Breast epithelium (tissue), 4 donors: ENCODE results near the gene SMARCA2. TPM values are rescaled to one million over a fixed set of nuclear protein-coding genes. Genes with fewer than 3 reads are reported as not detected.
"Not testable (repeated sequence)": the region's sequence is repeated elsewhere in the genome, so short reads cannot be mapped to it uniquely, and the experiment has no call there.

Experiments
- DNase-seq, 2 donors: peaks; one replicate each; pipeline ENCODE4 v3.0.0-alpha.2; 2019; ENCODE audit warnings: low spot score in 2 of 2
- H3K27ac ChIP-seq, 2 donors: fragments of 200-600 bp; sonication (generic) in 1 of 2; one replicate each; pipeline ENCODE4 v1.5.1; 2016 to 2019; ENCODE audit warnings: mild to moderate bottlenecking in 1 of 2
- H3K27me3 ChIP-seq, 2 donors: fragments of 200-600 bp; sonication (generic) in 1 of 2; one replicate each; pipeline versions ENCODE4 v1.5.1 to v1.6.0; 2017 to 2019; ENCODE audit warnings: control low read depth in 1 of 2, mild to moderate bottlenecking in 1 of 2
- H3K36me3 ChIP-seq: fragments of 200-600 bp; one replicate; pipeline ENCODE4 v1.5.1; 2019
- H3K4me1 ChIP-seq, 2 donors: fragments of 200-600 bp; sonication (generic); one replicate each; pipeline ENCODE4 v1.5.1; 2016 to 2019; ENCODE audit warnings: control low read depth in 1 of 2
- H3K4me3 ChIP-seq, 3 donors: fragments of 200-600 bp; sonication (generic); 1 replicate in 2 of 3; 2 replicates in 1 of 3; pipeline ENCODE4 v1.5.1; 2016 to 2019; ENCODE audit warnings: mild to moderate bottlenecking in 3 of 3, moderate library complexity in 2 of 3
- H3K9me3 ChIP-seq, 2 donors: fragments of 200-600 bp; sonication (generic) in 1 of 2; one replicate each; pipeline ENCODE4 v1.5.1; 2016 to 2019; ENCODE audit warnings: control low read depth in 1 of 2
- POLR2A ChIP-seq: fragments of 450-650 bp; IDR thresholded peaks from one replicate; pipeline ENCODE4 v1.6.1; 2016; ENCODE audit warnings: antibody characterized with exemption, mild to moderate bottlenecking, moderate library complexity
- POLR2AphosphoS5 ChIP-seq, 3 donors: sonication (generic); formaldehyde crosslinking; IDR thresholded peaks; one replicate each; pipeline ENCODE4 v1.6.1; 2017; ENCODE audit warnings: antibody characterized with exemption in 3 of 3
- intact Hi-C: fragments of 100-400 bp; cut with DNase I; formaldehyde crosslinking; loops from one replicate; pipeline ENCODE4 v1.15.1; 2023; ENCODE audit warnings: low total_unique reads
- total RNA-seq, 3 donors: library from RNA; depleted of rRNA; stranded (reverse); fragments of >200 nt; gene quantifications; one replicate each; pipeline ENCODE4 v1.1.0, GENCODE V29; 2016
- TF ChIP-seq, protein P1 (sequence below), 3 donors: fragments of 450-650 bp; IDR thresholded peaks; one replicate each; pipeline ENCODE4 v1.5.1; 2016 to 2017; ENCODE audit warnings: antibody characterized with exemption in 3 of 3, mild to moderate bottlenecking in 3 of 3, moderate library complexity in 3 of 3

Gene SMARCA2
- total RNA-seq, 3 donors from 2014 or later, result 140 to 191 (median 142) TPM

DNA sequence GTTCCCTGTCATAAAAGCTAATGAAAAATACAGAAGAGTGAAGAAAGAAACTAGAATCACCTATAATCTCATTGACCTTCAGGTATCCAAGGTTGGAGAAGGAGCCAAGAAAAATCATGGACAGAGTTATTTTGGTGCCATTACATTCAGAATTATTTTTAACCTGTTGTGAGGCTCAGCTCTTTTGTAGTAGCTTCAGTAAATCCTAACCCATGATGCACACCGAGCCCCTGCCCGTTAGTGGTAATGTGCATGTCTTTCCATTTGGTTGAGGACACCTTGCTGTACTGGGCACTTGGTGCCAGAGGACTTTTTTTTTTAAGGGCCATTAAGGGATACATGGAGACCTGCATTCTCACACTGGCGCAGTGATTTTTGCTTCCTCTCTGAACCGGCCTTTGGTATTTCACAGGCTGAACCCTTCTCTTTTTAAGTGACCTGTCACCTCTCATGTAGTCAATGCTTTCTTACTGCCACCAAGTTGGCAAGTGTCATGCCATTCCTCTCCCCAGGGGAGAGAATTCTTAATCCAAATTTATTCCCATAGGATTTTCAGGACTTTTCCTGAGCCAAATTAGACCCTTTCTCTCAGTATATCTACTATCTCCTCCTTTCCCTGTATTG lies 125.6 kb downstream of the SMARCA2 start:
- no peak overlapping the region for H3K4me3 ChIP-seq
- no peaks in the 10 kb centered on the region for H3K4me1 ChIP-seq
- TF ChIP-seq, protein P1, sequence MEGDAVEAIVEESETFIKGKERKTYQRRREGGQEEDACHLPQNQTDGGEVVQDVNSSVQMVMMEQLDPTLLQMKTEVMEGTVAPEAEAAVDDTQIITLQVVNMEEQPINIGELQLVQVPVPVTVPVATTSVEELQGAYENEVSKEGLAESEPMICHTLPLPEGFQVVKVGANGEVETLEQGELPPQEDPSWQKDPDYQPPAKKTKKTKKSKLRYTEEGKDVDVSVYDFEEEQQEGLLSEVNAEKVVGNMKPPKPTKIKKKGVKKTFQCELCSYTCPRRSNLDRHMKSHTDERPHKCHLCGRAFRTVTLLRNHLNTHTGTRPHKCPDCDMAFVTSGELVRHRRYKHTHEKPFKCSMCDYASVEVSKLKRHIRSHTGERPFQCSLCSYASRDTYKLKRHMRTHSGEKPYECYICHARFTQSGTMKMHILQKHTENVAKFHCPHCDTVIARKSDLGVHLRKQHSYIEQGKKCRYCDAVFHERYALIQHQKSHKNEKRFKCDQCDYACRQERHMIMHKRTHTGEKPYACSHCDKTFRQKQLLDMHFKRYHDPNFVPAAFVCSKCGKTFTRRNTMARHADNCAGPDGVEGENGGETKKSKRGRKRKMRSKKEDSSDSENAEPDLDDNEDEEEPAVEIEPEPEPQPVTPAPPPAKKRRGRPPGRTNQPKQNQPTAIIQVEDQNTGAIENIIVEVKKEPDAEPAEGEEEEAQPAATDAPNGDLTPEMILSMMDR (IDR thresholded peaks at IDR 0.05), result no peak
- TF ChIP-seq POLR2AphosphoS5 (IDR thresholded peaks at IDR 0.05), result no peak
- TF ChIP-seq POLR2A, result no peak
- intact Hi-C loops, result no loop called here
- DNase-seq, result no peak
- H3K27ac ChIP-seq, result no peak overlapping the region
- no peaks in the 10 kb centered on the region for H3K36me3 ChIP-seq
- no peaks in the 10 kb centered on the region for H3K27me3 ChIP-seq
- no peaks in the 10 kb centered on the region for H3K9me3 ChIP-seq

DNA sequence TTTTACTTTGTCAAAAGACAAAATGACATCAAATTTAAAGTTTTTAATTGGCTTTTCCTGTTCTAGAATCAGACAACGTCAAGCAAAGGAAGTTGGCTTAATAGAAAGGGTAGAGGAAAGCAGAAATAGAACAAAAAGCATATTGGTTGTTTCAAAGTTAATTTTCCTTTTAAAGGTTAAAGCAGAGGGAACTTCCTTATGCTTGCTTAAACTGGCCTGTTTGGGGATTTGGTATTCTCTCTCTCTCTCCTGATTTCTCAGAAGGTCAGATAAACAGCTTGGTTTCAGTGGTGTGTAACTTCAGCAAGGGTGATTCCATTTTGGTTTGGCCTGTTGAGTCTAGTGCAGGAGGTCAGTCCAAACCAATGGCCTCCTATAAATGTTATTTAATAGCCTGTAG lies 127.1 kb downstream of the SMARCA2 start:
- TF ChIP-seq POLR2A (no peak), POLR2AphosphoS5 (IDR thresholded peaks at IDR 0.05) (no peak)
- TF ChIP-seq, protein P1 (IDR thresholded peaks at IDR 0.05), result no peak
- DNase-seq, result no peak
- Histone ChIP-seq H3K4me3 (no peak overlapping the region), H3K4me1 (no peaks in the 10 kb centered on the region), H3K9me3 (no peaks in the 10 kb centered on the region), H3K27me3 (no peaks in the 10 kb centered on the region), H3K36me3 (no peaks in the 10 kb centered on the region), H3K27ac (no peak overlapping the region)
- intact Hi-C loops, result no loop called here

DNA sequence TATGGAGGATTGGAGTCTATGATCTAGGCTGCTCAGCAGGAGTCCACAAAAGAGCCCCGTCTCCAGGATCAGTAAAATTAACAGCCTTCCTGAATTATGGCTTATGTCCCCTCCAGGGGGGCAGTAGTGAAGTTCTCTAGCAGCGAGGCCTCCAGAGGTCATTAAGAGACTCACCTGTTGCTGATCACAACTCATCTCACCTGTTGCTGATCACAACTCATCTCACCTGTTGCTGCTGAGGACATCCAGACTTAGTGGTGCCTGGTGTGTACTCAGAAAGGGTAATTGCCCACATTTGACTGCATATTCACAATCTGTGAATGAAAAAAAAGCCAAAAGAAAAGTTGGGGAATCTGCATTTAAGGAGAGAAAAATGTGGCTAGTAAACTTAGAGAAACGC lies 129.5 kb downstream of the SMARCA2 start:
- Histone ChIP-seq H3K27ac (peak overlapping the region in 1 of 2 donors; percentile 13), H3K9me3 (no peaks in the 10 kb centered on the region), H3K36me3 (no peaks in the 10 kb centered on the region), H3K27me3 (no peaks in the 10 kb centered on the region), H3K4me3 (no peak overlapping the region), H3K4me1 (no peaks in the 10 kb centered on the region)
- no peak for TF ChIP-seq POLR2AphosphoS5 (IDR thresholded peaks at IDR 0.05)
- TF ChIP-seq, protein P1 (IDR thresholded peaks at IDR 0.05), result no peak
- no peak for TF ChIP-seq POLR2A
- intact Hi-C loops, result no loop called here
- no peak for DNase-seq

DNA sequence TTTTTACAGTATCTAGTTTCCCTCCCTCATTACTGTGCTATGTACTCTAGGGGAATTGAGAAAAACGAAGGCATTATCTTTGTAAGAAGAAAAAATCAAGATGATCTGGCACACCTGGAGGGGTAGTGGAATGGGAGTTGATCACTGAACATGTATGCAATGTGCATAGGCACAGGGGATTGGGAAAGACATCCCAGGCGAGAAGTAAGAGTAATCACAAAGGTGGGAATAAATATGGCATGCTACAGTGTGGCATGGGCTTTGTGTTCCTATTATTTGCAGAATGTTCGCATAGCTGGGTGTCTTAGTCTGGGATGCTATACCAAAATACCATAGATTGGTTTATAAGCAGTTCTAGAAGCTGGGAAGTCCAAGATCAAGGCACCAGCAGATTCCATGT lies 130.6 kb downstream of the SMARCA2 start:
- Histone ChIP-seq H3K4me3 (no peak overlapping the region), H3K27me3 (no peaks in the 10 kb centered on the region), H3K36me3 (no peaks in the 10 kb centered on the region), H3K9me3 (no peaks in the 10 kb centered on the region), H3K27ac (no peak overlapping the region), H3K4me1 (no peaks in the 10 kb centered on the region)
- DNase-seq, result no peak
- intact Hi-C loops, result no loop called here
- no peak for TF ChIP-seq POLR2A
- no peak for TF ChIP-seq POLR2AphosphoS5 (IDR thresholded peaks at IDR 0.05)
- TF ChIP-seq, protein P1 (IDR thresholded peaks at IDR 0.05), result no peak

DNA sequence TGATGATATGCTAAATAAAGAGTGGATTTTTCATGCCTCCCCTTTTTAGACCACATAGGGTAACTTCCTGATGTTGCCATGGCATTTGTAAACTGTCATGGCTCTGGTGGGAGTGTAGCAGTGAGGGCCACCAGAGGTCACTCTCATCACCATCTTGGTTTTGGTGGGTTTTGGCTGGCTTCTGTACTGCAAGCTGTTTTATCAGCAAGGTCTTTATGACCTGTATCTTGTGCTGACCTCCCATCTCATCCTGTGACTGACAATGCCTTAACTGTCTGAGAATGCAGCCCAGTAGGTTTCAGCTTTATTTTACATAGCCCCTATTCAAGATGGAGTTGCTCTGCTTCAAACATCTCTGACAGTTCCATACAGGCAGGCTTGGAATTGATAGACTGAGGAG lies 131.6 kb downstream of the SMARCA2 start:
- H3K9me3 ChIP-seq, H3K4me1 ChIP-seq, H3K4me3 ChIP-seq, H3K36me3 ChIP-seq, H3K27me3 ChIP-seq, intact Hi-C loops, H3K27ac ChIP-seq, DNase-seq: not testable (repeated sequence)

DNA sequence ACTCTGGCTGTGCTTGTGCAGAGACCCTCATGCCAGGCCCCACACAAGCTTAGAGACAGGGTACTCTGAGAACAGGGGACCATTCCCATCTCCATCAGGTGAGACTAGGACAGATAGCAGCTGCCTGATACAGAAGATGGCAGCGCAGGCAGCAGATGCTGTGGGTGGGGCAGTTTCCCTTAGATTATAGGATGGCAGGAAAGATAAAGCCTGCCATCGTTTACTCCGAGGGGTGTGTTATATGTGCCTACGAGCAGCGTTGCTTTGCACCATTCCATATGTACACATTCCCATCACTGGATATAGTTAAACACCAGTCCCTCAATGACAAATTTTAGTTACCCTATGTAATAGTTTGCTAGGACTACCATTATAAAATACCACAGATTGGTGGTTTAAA lies 135.2 kb downstream of the SMARCA2 start:
- intact Hi-C loops, result no loop called here
- no peaks in the 10 kb centered on the region for H3K9me3 ChIP-seq
- no peaks in the 10 kb centered on the region for H3K27me3 ChIP-seq
- H3K36me3 ChIP-seq, result no peaks in the 10 kb centered on the region
- H3K27ac ChIP-seq, result no peak overlapping the region
- TF ChIP-seq, protein P1 (IDR thresholded peaks at IDR 0.05), result no peak
- TF ChIP-seq POLR2AphosphoS5 (IDR thresholded peaks at IDR 0.05) (no peak), POLR2A (no peak)
- no peak overlapping the region for H3K4me3 ChIP-seq
- DNase-seq, result no peak
- H3K4me1 ChIP-seq, result no peaks in the 10 kb centered on the region
